ENCODE results near the gene OR2A1. TPM values are rescaled to one million over a fixed set of nuclear protein-coding genes. Genes with fewer than 3 reads are reported as not detected.
"Not testable (repeated sequence)": the region's sequence is repeated elsewhere in the genome, so short reads cannot be mapped to it uniquely, and the experiment has no call there.

OR2A1 gene
- total RNA-seq: 0.10 TPM

GRCh38 chr7:144311872-144312469, at the start of gene OR2A1:
Gene OR2A1 (plus strand): TSS chr7:144312419. CDS start chr7:144318125, 5,706 bp downstream.
- not testable (repeated sequence) for DNase-seq

- DNase-seq: not testable (repeated sequence)
Measured at GRCh38 chr7:144264692-144265091, 47.5 kb upstream of the OR2A1 start, which contains the start of gene OR2A7. Gene OR2A7 (minus strand): TSS chr7:144264792. CDS start chr7:144259628, 5,164 bp downstream.

- not testable (repeated sequence) for DNase-seq
Measured at GRCh38 chr7:144269188-144269587, 43.0 kb upstream of the OR2A1 start, which contains the start of gene CTAGE8. Gene CTAGE8 (minus strand): TSS chr7:144269288. CDS start chr7:144269250, 38 bp downstream.

- DNase-seq: not testable (repeated sequence)
Measured at GRCh38 chr7:144275281-144275680, 36.9 kb upstream of the OR2A1 start.

GRCh38 chr7:144280010-144280409, 32.2 kb upstream of the OR2A1 start:
- not testable (repeated sequence) for DNase-seq

GRCh38 chr7:144281981-144282380, 30.2 kb upstream of the OR2A1 start:
- DNase-seq: not testable (repeated sequence)

GRCh38 chr7:144282490-144282889, 29.7 kb upstream of the OR2A1 start:
- not testable (repeated sequence) for DNase-seq

GRCh38 chr7:144283716-144284115, 28.5 kb upstream of the OR2A1 start:
- not testable (repeated sequence) for DNase-seq

- not testable (repeated sequence) for DNase-seq
Measured at GRCh38 chr7:144287171-144287784, 24.9 kb upstream of the OR2A1 start.

- not testable (repeated sequence) for DNase-seq
Measured at GRCh38 chr7:144291607-144292006, 20.6 kb upstream of the OR2A1 start.

- DNase-seq: not testable (repeated sequence)
Measured at GRCh38 chr7:144292384-144293161, 19.6 kb upstream of the OR2A1 start.

GRCh38 chr7:144293794-144294499, 18.3 kb upstream of the OR2A1 start:
- not testable (repeated sequence) for DNase-seq

- not testable (repeated sequence) for DNase-seq
Measured at GRCh38 chr7:144302578-144303303, 9.5 kb upstream of the OR2A1 start.

- DNase-seq: not testable (repeated sequence)
Measured at GRCh38 chr7:144303607-144304006, 8.6 kb upstream of the OR2A1 start.

- DNase-seq: not testable (repeated sequence)
Measured at GRCh38 chr7:144305156-144305555, 7.1 kb upstream of the OR2A1 start.

GRCh38 chr7:144309702-144310101, 2.5 kb upstream of the OR2A1 start:
- DNase-seq: not testable (repeated sequence)

GRCh38 chr7:144311218-144311617, 1.0 kb upstream of the OR2A1 start:
- not testable (repeated sequence) for DNase-seq

- DNase-seq: not testable (repeated sequence)
Measured at GRCh38 chr7:144317537-144317936, 5.3 kb downstream of the OR2A1 start.

GRCh38 chr7:144319547-144319946, 7.3 kb downstream of the OR2A1 start:
- DNase-seq: not testable (repeated sequence)

GRCh38 chr7:144321677-144322206, 9.5 kb downstream of the OR2A1 start:
- DNase-seq: not testable (repeated sequence)

GRCh38 chr7:144323359-144323758, 11.1 kb downstream of the OR2A1 start:
- DNase-seq: not testable (repeated sequence)
